CD8-positive, alpha-beta memory T cell (primary cell): ENCODE results near the gene VAV2. TPM values are rescaled to one million over a fixed set of nuclear protein-coding genes. Genes with fewer than 3 reads are reported as not detected.

Experiments
- CTCF ChIA-PET: fragments of 350-600 bp; sonication (Branson Sonifier 250); formaldehyde crosslinking; loops from one replicate; lab custom pipeline; 2021; ENCODE audit warnings: antibody characterized with exemption; lab: Charles Lee
- POLR2A ChIA-PET: fragments of 350-600 bp; sonication (Branson Sonifier 250); formaldehyde crosslinking; loops from one replicate; lab custom pipeline; 2021; ENCODE audit warnings: antibody characterized with exemption; lab: Charles Lee
- DNase-seq, 5 donors: peaks; one replicate each; pipeline versions ENCODE4 v3.0.0 to v3.0.0-alpha.2; 2020 to 2022; ENCODE audit warnings: mixed read lengths in 1 of 5
- H3K27ac ChIP-seq: one replicate; pipeline ENCODE4 v1.7.0; 2013; ENCODE audit warnings: low read depth, mild to moderate bottlenecking, low read length, moderate library complexity
- H3K27me3 ChIP-seq: 2 replicates; pipeline ENCODE4 v1.7.0; 2013; ENCODE audit warnings: low read length, mild to moderate bottlenecking; ENCODE audit not compliant: insufficient read depth, poor library complexity, severe bottlenecking
- H3K36me3 ChIP-seq: 2 replicates; pipeline ENCODE4 v1.7.0; 2013; ENCODE audit warnings: mild to moderate bottlenecking, low read length, moderate library complexity; ENCODE audit not compliant: insufficient read depth
- H3K4me1 ChIP-seq: 2 replicates; pipeline ENCODE4 v1.7.0; 2013; ENCODE audit warnings: mild to moderate bottlenecking, low read length, moderate library complexity; ENCODE audit not compliant: insufficient read depth
- H3K4me3 ChIP-seq: 2 replicates; pipeline ENCODE4 v1.7.0; 2013; ENCODE audit warnings: mild to moderate bottlenecking, low read length
- H3K9me3 ChIP-seq: 2 replicates; pipeline ENCODE4 v1.7.0; 2013; ENCODE audit warnings: mild to moderate bottlenecking, low read length
- H3K27ac Mint-ChIP-seq, 8 donors: one replicate each; pipeline ENCODE4 v1.8.0; 2020 to 2021; ENCODE audit warnings: mixed read lengths in 8 of 8, mild to moderate bottlenecking in 6 of 8, inconsistent platforms in 3 of 8, moderate library complexity in 3 of 8
- H3K27me3 Mint-ChIP-seq, 2 donors: one replicate each; pipeline ENCODE4 v1.8.0; 2020 to 2021; ENCODE audit warnings: mixed read lengths in 2 of 2, mild to moderate bottlenecking in 1 of 2, moderate library complexity in 1 of 2
- H3K36me3 Mint-ChIP-seq, 3 donors: one replicate each; pipeline ENCODE4 v1.8.0; 2020 to 2021; ENCODE audit warnings: mixed read lengths in 3 of 3, inconsistent platforms in 1 of 3, mild to moderate bottlenecking in 1 of 3
- H3K4me1 Mint-ChIP-seq, 3 donors: one replicate each; pipeline ENCODE4 v1.8.0; 2020 to 2021; ENCODE audit warnings: mixed read lengths in 3 of 3, inconsistent platforms in 1 of 3, mild to moderate bottlenecking in 1 of 3
- H3K4me3 Mint-ChIP-seq, 7 donors: one replicate each; pipeline ENCODE4 v1.8.0; 2020 to 2021; ENCODE audit warnings: mixed read lengths in 7 of 7, mild to moderate bottlenecking in 6 of 7, moderate library complexity in 4 of 7, inconsistent platforms in 2 of 7
- H3K9me3 Mint-ChIP-seq, 5 donors: one replicate each; pipeline ENCODE4 v1.8.0; 2020 to 2022; ENCODE audit warnings: mixed read lengths in 5 of 5, mild to moderate bottlenecking in 3 of 5, moderate library complexity in 2 of 5, inconsistent platforms in 1 of 5
- polyA plus RNA-seq: library from polyadenylated mRNA; unstranded; fragments of 300-500 nt; fragmentation: Illumina TruSeq; gene quantifications from one replicate; pipeline ENCODE4 v1.2.3, GENCODE V29; 2021
- total RNA-seq, 2 experiments: library from RNA; stranded (reverse); gene quantifications; one replicate each; pipeline ENCODE4 v1.2.3, GENCODE V29; 2021

VAV2 gene
- total and polyA plus RNA-seq, 3 experiments from 2014 or later = 1.1 to 7.6 (median 6.0) TPM

DNA sequence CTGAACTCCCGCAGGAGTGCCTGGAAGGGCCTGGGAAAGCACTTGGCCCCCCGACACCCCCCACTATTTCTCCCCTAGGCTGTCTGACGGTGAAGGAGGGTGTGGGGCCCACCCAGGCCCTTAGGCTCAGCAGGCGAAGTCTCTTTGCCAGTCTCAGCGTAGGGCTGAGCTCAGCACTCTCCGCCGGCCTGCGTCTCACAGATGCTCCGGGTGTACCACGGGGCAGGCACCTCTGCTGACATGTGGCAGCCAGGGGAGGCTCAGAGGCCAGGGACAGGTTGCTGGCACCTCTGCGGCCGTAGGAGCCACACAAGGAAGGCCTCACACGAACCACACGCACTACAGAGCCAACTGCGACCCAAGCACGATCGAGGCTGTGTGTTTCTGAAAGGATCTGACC, 114.2 kb downstream of the VAV2 start:
- POLR2A ChIA-PET = no interaction called here
- H3K4me3 Mint-ChIP-seq = no peak overlapping the region
- no peak overlapping the region for H3K27ac Mint-ChIP-seq
- H3K36me3 Mint-ChIP-seq = no peaks in the 10 kb centered on the region
- Histone ChIP-seq H3K9me3 (no peaks in the 10 kb centered on the region), H3K36me3 (no peaks in the 10 kb centered on the region), H3K4me3 (no peak overlapping the region), H3K27me3 (no peaks in the 10 kb centered on the region), H3K4me1 (no peaks in the 10 kb centered on the region), H3K27ac (no peak overlapping the region)
- CTCF ChIA-PET = no interaction called here
- H3K9me3 Mint-ChIP-seq = no peaks in the 10 kb centered on the region
- no peaks in the 10 kb centered on the region for H3K4me1 Mint-ChIP-seq
- no peak for DNase-seq
- H3K27me3 Mint-ChIP-seq = peaks cover 0 to 2% of the 10 kb centered on the region in 2 donors

GRCh38 chr9:133877327-133877726, 114.8 kb downstream of the VAV2 start:
- Histone ChIP-seq H3K36me3 (no peaks in the 10 kb centered on the region), H3K27me3 (no peaks in the 10 kb centered on the region), H3K4me3 (no peak overlapping the region), H3K4me1 (no peaks in the 10 kb centered on the region), H3K9me3 (no peaks in the 10 kb centered on the region), H3K27ac (no peak overlapping the region)
- CTCF ChIA-PET = no interaction called here
- Mint-ChIP-seq H3K36me3 (no peaks in the 10 kb centered on the region), H3K27me3 (peaks cover 0 to 2% of the 10 kb centered on the region in 2 donors), H3K9me3 (no peaks in the 10 kb centered on the region), H3K27ac (no peak overlapping the region), H3K4me1 (no peaks in the 10 kb centered on the region), H3K4me3 (no peak overlapping the region)
- DNase-seq = no peak
- POLR2A ChIA-PET = no interaction called here

DNA sequence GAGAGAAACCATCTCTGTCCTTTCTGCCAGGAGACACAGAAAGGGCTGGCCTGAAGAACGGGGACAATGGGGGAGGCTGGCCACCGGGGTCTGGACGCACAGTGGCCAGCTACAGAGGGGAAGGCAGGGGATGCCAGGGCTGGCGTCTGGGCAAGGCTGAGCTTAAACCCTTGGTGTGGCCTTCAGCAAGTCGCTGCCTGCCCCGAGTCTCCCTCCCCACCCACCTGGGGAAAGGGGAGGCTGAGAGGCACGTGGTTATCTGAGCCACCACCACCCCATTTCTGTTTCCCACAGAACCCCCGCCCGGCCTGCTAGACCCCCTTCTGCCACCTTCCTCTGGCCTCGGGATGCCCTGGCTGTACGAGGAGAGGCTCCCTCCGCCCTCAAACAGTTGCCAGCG, 115.3 kb downstream of the VAV2 start:
- Histone ChIP-seq H3K27me3 (no peaks in the 10 kb centered on the region), H3K9me3 (no peaks in the 10 kb centered on the region), H3K36me3 (no peaks in the 10 kb centered on the region), H3K27ac (no peak overlapping the region), H3K4me3 (no peak overlapping the region), H3K4me1 (no peaks in the 10 kb centered on the region)
- Mint-ChIP-seq H3K27ac (no peak overlapping the region), H3K4me3 (no peak overlapping the region), H3K4me1 (no peaks in the 10 kb centered on the region), H3K27me3 (peaks cover 0 to 2% of the 10 kb centered on the region in 2 donors), H3K9me3 (no peaks in the 10 kb centered on the region), H3K36me3 (no peaks in the 10 kb centered on the region)
- POLR2A ChIA-PET = no interaction called here
- DNase-seq = no peak
- CTCF ChIA-PET = no interaction called here

- POLR2A ChIA-PET = no interaction called here
- Histone ChIP-seq H3K4me3 (no peak overlapping the region), H3K27me3 (no peaks in the 10 kb centered on the region), H3K36me3 (no peaks in the 10 kb centered on the region), H3K27ac (no peak overlapping the region), H3K9me3 (no peaks in the 10 kb centered on the region), H3K4me1 (no peaks in the 10 kb centered on the region)
- Mint-ChIP-seq H3K27me3 (peaks cover 0 to 4% of the 10 kb centered on the region in 2 donors), H3K4me1 (no peaks in the 10 kb centered on the region), H3K9me3 (no peaks in the 10 kb centered on the region), H3K4me3 (no peak overlapping the region), H3K27ac (peak overlapping the region in 1 of 8 donors; percentile 55), H3K36me3 (no peaks in the 10 kb centered on the region)
- DNase-seq = no peak
- CTCF ChIA-PET = no interaction called here
Observed at GRCh38 chr9:133876144-133876543, 116.0 kb downstream of the VAV2 start.

GRCh38 chr9:133875131-133875530, 117.0 kb downstream of the VAV2 start:
- Mint-ChIP-seq H3K4me3 (no peak overlapping the region), H3K36me3 (no peaks in the 10 kb centered on the region), H3K27me3 (peaks cover 3 to 5% of the 10 kb centered on the region in 2 donors), H3K4me1 (peaks cover 0 to 4% (median 1%) of the 10 kb centered on the region in 3 donors), H3K27ac (no peak overlapping the region), H3K9me3 (no peaks in the 10 kb centered on the region)
- H3K4me3 ChIP-seq = no peak overlapping the region
- no peaks in the 10 kb centered on the region for H3K27me3 ChIP-seq
- H3K27ac ChIP-seq = no peak overlapping the region
- H3K36me3 ChIP-seq = no peaks in the 10 kb centered on the region
- CTCF ChIA-PET = no interaction called here
- POLR2A ChIA-PET = no interaction called here
- no peak for DNase-seq
- no peaks in the 10 kb centered on the region for H3K9me3 ChIP-seq
- H3K4me1 ChIP-seq = no peaks in the 10 kb centered on the region

DNA sequence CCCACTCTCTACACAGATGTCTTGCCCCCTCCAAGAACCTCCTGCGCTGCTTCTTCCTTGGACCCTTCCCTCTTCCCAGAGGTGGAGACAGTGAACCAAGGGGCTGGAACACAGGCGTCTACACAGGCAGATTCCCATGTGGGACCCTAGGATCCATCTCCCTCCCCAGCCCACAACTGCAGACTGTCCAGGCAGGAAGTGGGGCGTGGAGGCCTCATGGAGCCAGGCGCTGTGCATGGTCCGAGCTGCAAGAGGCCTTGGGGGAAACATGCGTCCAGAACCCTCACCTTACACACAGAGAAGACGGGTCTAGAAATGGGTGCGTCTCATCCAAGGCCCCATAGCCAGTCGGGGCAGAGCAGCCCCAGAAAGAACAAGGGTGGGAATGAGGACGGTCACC, 117.5 kb downstream of the VAV2 start:
- no peaks in the 10 kb centered on the region for H3K9me3 Mint-ChIP-seq
- ChIA-PET POLR2A (no interaction called here), CTCF (no interaction called here)
- Histone ChIP-seq H3K4me1 (peaks cover 4% of the 10 kb centered on the region), H3K27me3 (peaks cover 4% of the 10 kb centered on the region), H3K27ac (no peak overlapping the region), H3K36me3 (no peaks in the 10 kb centered on the region), H3K4me3 (no peak overlapping the region), H3K9me3 (no peaks in the 10 kb centered on the region)
- DNase-seq = no peak
- H3K36me3 Mint-ChIP-seq = no peaks in the 10 kb centered on the region
- peaks cover 7 to 8% of the 10 kb centered on the region in 2 donors for H3K27me3 Mint-ChIP-seq
- no peak overlapping the region for H3K27ac Mint-ChIP-seq
- no peak overlapping the region for H3K4me3 Mint-ChIP-seq
- peaks cover 3 to 9% (median 6%) of the 10 kb centered on the region in 3 donors for H3K4me1 Mint-ChIP-seq

- Mint-ChIP-seq H3K4me3 (no peak overlapping the region), H3K27ac (no peak overlapping the region), H3K27me3 (peaks cover 8 to 10% of the 10 kb centered on the region in 2 donors), H3K36me3 (no peaks in the 10 kb centered on the region), H3K9me3 (no peaks in the 10 kb centered on the region), H3K4me1 (peaks cover 5 to 11% (median 8%) of the 10 kb centered on the region in 3 donors)
- Histone ChIP-seq H3K9me3 (no peaks in the 10 kb centered on the region), H3K4me1 (peaks cover 5% of the 10 kb centered on the region), H3K4me3 (no peak overlapping the region), H3K27ac (no peak overlapping the region), H3K36me3 (no peaks in the 10 kb centered on the region), H3K27me3 (peaks cover 4% of the 10 kb centered on the region)
- DNase-seq = no peak
- ChIA-PET CTCF (no interaction called here), POLR2A (no interaction called here)
Observed at GRCh38 chr9:133874060-133874657, 118.0 kb downstream of the VAV2 start.

- Histone ChIP-seq H3K36me3 (no peaks in the 10 kb centered on the region), H3K27ac (no peak overlapping the region), H3K27me3 (peaks cover 4% of the 10 kb centered on the region), H3K4me1 (peaks cover 5% of the 10 kb centered on the region), H3K4me3 (no peak overlapping the region), H3K9me3 (no peaks in the 10 kb centered on the region)
- no peak for DNase-seq
- H3K4me1 Mint-ChIP-seq = peaks cover 5 to 11% (median 8%) of the 10 kb centered on the region in 3 donors
- ChIA-PET CTCF (no interaction called here), POLR2A (no interaction called here)
- peaks cover 8 to 10% of the 10 kb centered on the region in 2 donors for H3K27me3 Mint-ChIP-seq
- H3K9me3 Mint-ChIP-seq = no peaks in the 10 kb centered on the region
- H3K4me3 Mint-ChIP-seq = no peak overlapping the region
- H3K27ac Mint-ChIP-seq = no peak overlapping the region
- H3K36me3 Mint-ChIP-seq = no peaks in the 10 kb centered on the region
Observed at GRCh38 chr9:133873461-133873891, 118.6 kb downstream of the VAV2 start.
